ENCODE results near the gene PCDHGC3.

Gene PCDHGC3

GRCh38 chr5:141441571-141442170 lies 34.1 kb upstream of the PCDHGC3 start:
- Histone ChIP-seq H3K27ac (ENCODE audit: low read depth, low read length) (no peak overlapping the region), H3K79me2 (ENCODE audit: insufficient read depth, low read length) (no peaks in the 10 kb centered on the region), H3K4me2 (ENCODE audit: low read depth, low read length, poor library complexity, severe bottlenecking) (no peak overlapping the region), H3K9ac (ENCODE audit: low read length) (no peak overlapping the region), H3K9me2 (replicated peaks; ENCODE audit: insufficient read depth, low read length) (no peaks in the 10 kb centered on the region), H3K36me3 (ENCODE audit: low read length) (no peaks in the 10 kb centered on the region), H3F3A (ENCODE audit: insufficient read depth) (no peaks in the 10 kb centered on the region), H3K27me3 (ENCODE audit: low read length) (no peaks in the 10 kb centered on the region), H2AFZ (ENCODE audit: low read depth, low read length, severe bottlenecking) (no peak overlapping the region), H3K4me3 (ENCODE audit: insufficient read depth, low read length, poor library complexity, severe bottlenecking) (no peak overlapping the region), H4K20me1 (ENCODE audit: low read depth, low read length) (no peaks in the 10 kb centered on the region), H3K9me3 (ENCODE audit: insufficient read depth, low read length) (no peaks in the 10 kb centered on the region)
- no peak for TF ChIP-seq CTCF (IDR thresholded peaks at IDR 0.05; ENCODE audit: insufficient read depth, low read length, poor library complexity, severe bottlenecking)
- TF ChIP-seq EZH2phosphoT487 (conservative IDR thresholded peaks at IDR 0.05; ENCODE audit: low read length), result no peak

DNA sequence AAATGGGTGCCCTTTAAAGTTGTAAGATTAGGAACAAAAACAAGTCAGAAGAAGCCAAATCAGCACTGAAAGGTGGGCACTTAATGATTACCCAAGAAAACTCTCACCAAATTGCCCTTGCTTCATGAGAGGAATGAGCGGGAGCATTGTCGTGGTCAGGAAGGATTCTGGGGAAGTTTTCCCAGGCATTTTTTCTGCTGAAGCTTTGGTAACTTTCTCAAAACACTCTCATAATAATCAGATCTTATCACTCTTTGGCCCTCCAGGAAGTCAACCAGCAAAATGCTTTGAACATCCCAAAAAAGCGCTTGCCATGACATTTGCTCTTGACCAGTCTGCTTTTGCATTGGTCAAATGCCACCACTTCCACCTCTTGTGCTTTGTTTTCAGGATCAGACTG lies 10.4 kb upstream of the PCDHGC3 start:
- no peak for TF ChIP-seq EZH2phosphoT487 (conservative IDR thresholded peaks at IDR 0.05; ENCODE audit: low read length)
- TF ChIP-seq CTCF (IDR thresholded peaks at IDR 0.05; ENCODE audit: insufficient read depth, low read length, poor library complexity, severe bottlenecking), result no peak
- Histone ChIP-seq H2AFZ (ENCODE audit: low read depth, low read length, severe bottlenecking) (no peak overlapping the region), H3K9me2 (replicated peaks; ENCODE audit: insufficient read depth, low read length) (no peaks in the 10 kb centered on the region), H3K27me3 (ENCODE audit: low read length) (no peaks in the 10 kb centered on the region), H3K9me3 (ENCODE audit: insufficient read depth, low read length) (no peaks in the 10 kb centered on the region), H3F3A (ENCODE audit: insufficient read depth) (no peaks in the 10 kb centered on the region), H3K36me3 (ENCODE audit: low read length) (no peaks in the 10 kb centered on the region), H3K79me2 (ENCODE audit: insufficient read depth, low read length) (no peaks in the 10 kb centered on the region), H3K4me3 (ENCODE audit: insufficient read depth, low read length, poor library complexity, severe bottlenecking) (no peak overlapping the region), H3K4me2 (ENCODE audit: low read depth, low read length, poor library complexity, severe bottlenecking) (no peak overlapping the region), H3K27ac (ENCODE audit: low read depth, low read length) (no peak overlapping the region), H4K20me1 (ENCODE audit: low read depth, low read length) (no peaks in the 10 kb centered on the region), H3K9ac (ENCODE audit: low read length) (no peak overlapping the region)

DNA sequence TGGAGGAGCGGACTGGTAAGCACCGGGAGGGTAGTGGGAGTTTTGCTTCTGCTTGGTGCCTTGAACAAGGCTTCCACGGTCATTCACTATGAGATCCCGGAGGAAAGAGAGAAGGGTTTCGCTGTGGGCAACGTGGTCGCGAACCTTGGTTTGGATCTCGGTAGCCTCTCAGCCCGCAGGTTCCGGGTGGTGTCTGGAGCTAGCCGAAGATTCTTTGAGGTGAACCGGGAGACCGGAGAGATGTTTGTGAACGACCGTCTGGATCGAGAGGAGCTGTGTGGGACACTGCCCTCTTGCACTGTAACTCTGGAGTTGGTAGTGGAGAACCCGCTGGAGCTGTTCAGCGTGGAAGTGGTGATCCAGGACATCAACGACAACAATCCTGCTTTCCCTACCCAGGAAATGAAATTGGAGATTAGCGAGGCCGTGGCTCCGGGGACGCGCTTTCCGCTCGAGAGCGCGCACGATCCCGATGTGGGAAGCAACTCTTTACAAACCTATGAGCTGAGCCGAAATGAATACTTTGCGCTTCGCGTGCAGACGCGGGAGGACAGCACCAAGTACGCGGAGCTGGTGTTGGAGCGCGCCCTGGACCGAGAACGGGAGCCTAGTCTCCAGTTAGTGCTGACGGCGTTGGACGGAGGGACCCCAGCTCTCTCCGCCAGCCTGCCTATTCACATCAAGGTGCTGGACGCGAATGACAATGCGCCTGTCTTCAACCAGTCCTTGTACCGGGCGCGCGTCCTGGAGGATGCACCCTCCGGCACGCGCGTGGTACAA lies 556 bp downstream of the PCDHGC3 start:
- H3K79me2 ChIP-seq (ENCODE audit: insufficient read depth, low read length), result peaks cover 55% of the 10 kb centered on the region
- peak overlapping the region; percentile 70 for H3K9ac ChIP-seq (ENCODE audit: low read length)
- TF ChIP-seq EZH2phosphoT487 (conservative IDR thresholded peaks at IDR 0.05; ENCODE audit: low read length), result no peak
- no peak for TF ChIP-seq CTCF (IDR thresholded peaks at IDR 0.05; ENCODE audit: insufficient read depth, low read length, poor library complexity, severe bottlenecking)
- H3F3A ChIP-seq (ENCODE audit: insufficient read depth), result peaks cover 5% of the 10 kb centered on the region; the same call in 1 of the 2 replicates
- no peak overlapping the region for H2AFZ ChIP-seq (ENCODE audit: low read depth, low read length, severe bottlenecking)
- no peaks in the 10 kb centered on the region for H3K36me3 ChIP-seq (ENCODE audit: low read length)
- H3K4me3 ChIP-seq (ENCODE audit: insufficient read depth, low read length, poor library complexity, severe bottlenecking), result peak overlapping the region; percentile 54
- peak overlapping the region; percentile 61 for H3K27ac ChIP-seq (ENCODE audit: low read depth, low read length)
- H4K20me1 ChIP-seq (ENCODE audit: low read depth, low read length), result no peaks in the 10 kb centered on the region
- H3K9me3 ChIP-seq (ENCODE audit: insufficient read depth, low read length), result no peaks in the 10 kb centered on the region
- H3K27me3 ChIP-seq (ENCODE audit: low read length), result no peaks in the 10 kb centered on the region
- no peaks in the 10 kb centered on the region for H3K9me2 ChIP-seq (replicated peaks; ENCODE audit: insufficient read depth, low read length)
- peak overlapping the region; percentile 72 for H3K4me2 ChIP-seq (ENCODE audit: low read depth, low read length, poor library complexity, severe bottlenecking)
